IMR-90 (cell line): ENCODE data around the gene SLC31A1. TPM values are rescaled to one million over a fixed set of nuclear protein-coding genes. Genes with fewer than 3 reads are reported as not detected.

Source experiments
- ATAC-seq: fragments of 200-7000 bp; cut with Tn5 transposase; 2 replicates; pipeline ENCODE4 v1.9.1; 2020; ENCODE audit warnings: low read depth, mild to moderate bottlenecking, moderate library complexity
- BruUV-seq: library from RNA; stranded (reverse); fragments of 400-500 nt; replicated peaks from 2 replicates; lab custom pipeline; 2021; lab: Mats Ljungman, UMichigan
- CTCF ChIA-PET: fragments of 300-600 bp; formaldehyde crosslinking; extraction: SDS; loops from one replicate; lab custom pipeline; 2021; ENCODE audit warnings: antibody characterized with exemption; lab: Yijun Ruan, JAX
- POLR2A ChIA-PET: fragments of 300-600 bp; sonication (Branson Sonifier 250); formaldehyde crosslinking; loops from one replicate; lab custom pipeline; 2022; ENCODE audit warnings: antibody characterized with exemption; ENCODE audit not compliant: unreplicated experiment; lab: Charles Lee
- DNase-seq: peaks from one replicate; pipeline ENCODE4 v3.0.0; 2013
- H2AFZ ChIP-seq: replicated peaks from 2 replicates; pipeline ENCODE3; 2013; ENCODE audit warnings: low read length, mild to moderate bottlenecking; ENCODE audit not compliant: poor library complexity
- H2AK5ac ChIP-seq: 2 replicates; pipeline ENCODE4 v1.6.1; 2013; ENCODE audit warnings: low read depth, low read length, inconsistent platforms
- H2AK9ac ChIP-seq: replicated peaks from 2 replicates; pipeline ENCODE3; 2013; ENCODE audit warnings: mild to moderate bottlenecking, low read depth, low read length, moderate library complexity; ENCODE audit not compliant: poor library complexity
- H2BK120ac ChIP-seq: 2 replicates; pipeline ENCODE4 v1.6.1; 2013; ENCODE audit warnings: low read depth, low read length, inconsistent platforms
- H2BK15ac ChIP-seq: 3 replicates; pipeline ENCODE4 v1.6.1; 2013; ENCODE audit warnings: low read depth, low read length, inconsistent platforms
- H2BK20ac ChIP-seq: 2 replicates; pipeline ENCODE4 v1.6.1; 2013; ENCODE audit warnings: low read depth, mild to moderate bottlenecking, inconsistent platforms, low read length, moderate library complexity
- H2BK5ac ChIP-seq: 2 replicates; pipeline ENCODE4 v1.6.1; 2013; ENCODE audit warnings: mild to moderate bottlenecking, low read depth, low read length, inconsistent platforms; ENCODE audit not compliant: poor library complexity, severe bottlenecking
- H3K14ac ChIP-seq: replicated peaks from 2 replicates; pipeline ENCODE4 v1.6.1; 2013; ENCODE audit warnings: low read depth, low read length, inconsistent platforms
- H3K18ac ChIP-seq: 2 replicates; pipeline ENCODE4 v1.6.1; 2013; ENCODE audit warnings: low read depth, low read length, control low read depth
- H3K23ac ChIP-seq: 2 replicates; pipeline ENCODE4 v1.6.1; 2013; ENCODE audit warnings: low read depth, low read length, inconsistent platforms
- H3K27ac ChIP-seq: 2 replicates; pipeline ENCODE4 v1.5.1; 2013; ENCODE audit warnings: mild to moderate bottlenecking, control low read depth, low read length; ENCODE audit not compliant: insufficient read depth
- H3K27me3 ChIP-seq: 2 replicates; pipeline ENCODE4 v1.6.1; 2013; ENCODE audit warnings: low read length; ENCODE audit not compliant: control insufficient read depth, insufficient read depth
- H3K36me3 ChIP-seq: 2 replicates; pipeline ENCODE4 v1.6.1; 2013; ENCODE audit warnings: low read length, mixed read lengths; ENCODE audit not compliant: control insufficient read depth, insufficient read depth
- H3K4ac ChIP-seq: 2 replicates; pipeline ENCODE4 v1.6.1; 2013; ENCODE audit warnings: low read depth, low read length, inconsistent platforms
- H3K4me1 ChIP-seq: 2 replicates; pipeline ENCODE4 v1.6.1; 2013; ENCODE audit warnings: low read length, mixed read lengths; ENCODE audit not compliant: control insufficient read depth, insufficient read depth
- H3K4me2 ChIP-seq: 2 replicates; pipeline ENCODE4 v1.6.1; 2013; ENCODE audit warnings: low read depth, mild to moderate bottlenecking, control low read depth, low read length, moderate library complexity
- H3K4me3 ChIP-seq: 2 replicates; pipeline ENCODE4 v1.5.1; 2013; ENCODE audit warnings: low read depth, mild to moderate bottlenecking, control low read depth, low read length, moderate library complexity; ENCODE audit not compliant: insufficient read depth
- H3K56ac ChIP-seq: 2 replicates; pipeline ENCODE4 v1.6.1; 2013; ENCODE audit warnings: low read length, inconsistent platforms; ENCODE audit not compliant: insufficient read depth; ENCODE audit errors: extremely low read depth
- H3K79me1 ChIP-seq, 2 experiments: 2 replicates each; pipeline ENCODE4 v1.6.1; 2013; ENCODE audit warnings: low read length in 2 of 2, inconsistent platforms in 1 of 2, low read depth in 1 of 2
- H3K9ac ChIP-seq: 2 replicates; pipeline ENCODE4 v1.6.1; 2013; ENCODE audit warnings: low read depth, low read length, control low read depth
- H3K9me1 ChIP-seq: 2 replicates; pipeline ENCODE4 v1.6.1; 2013; ENCODE audit warnings: low read length, inconsistent platforms; ENCODE audit not compliant: insufficient read depth
- H3K9me3 ChIP-seq: 2 replicates; pipeline ENCODE4 v1.6.1; 2013; ENCODE audit warnings: low read length; ENCODE audit not compliant: control insufficient read depth, insufficient read depth
- H4K20me1 ChIP-seq: 2 replicates; pipeline ENCODE4 v1.6.1; 2013; ENCODE audit warnings: low read length, inconsistent platforms; ENCODE audit not compliant: insufficient read depth
- H4K5ac ChIP-seq: 2 replicates; pipeline ENCODE4 v1.6.1; 2013; ENCODE audit warnings: mild to moderate bottlenecking, low read depth, low read length, control low read depth
- H4K8ac ChIP-seq, 2 experiments: 2 replicates each; pipeline ENCODE4 v1.6.1; 2013; ENCODE audit warnings: low read depth in 2 of 2, low read length in 2 of 2, control low read depth in 1 of 2, inconsistent platforms in 1 of 2
- H4K91ac ChIP-seq: 2 replicates; pipeline ENCODE4 v1.6.1; 2013; ENCODE audit warnings: low read depth, low read length, inconsistent platforms; ENCODE audit not compliant: insufficient read depth
- BHLHE40 ChIP-seq: fragments of 150-350 bp; IDR thresholded peaks from 2 replicates; pipeline ENCODE4 v1.6.1; 2016; ENCODE audit warnings: mild to moderate bottlenecking, low read depth, low read length
- CEBPB ChIP-seq: IDR thresholded peaks from 2 replicates; pipeline ENCODE4 v1.6.1; 2012; ENCODE audit warnings: low read depth, low read length, improper control_type of control experiment
- CHD1 ChIP-seq: IDR thresholded peaks from 2 replicates; pipeline ENCODE4 v1.6.1; 2012; ENCODE audit warnings: low read depth, low read length, improper control_type of control experiment
- CTCF ChIP-seq: conservative IDR thresholded peaks from 2 replicates; pipeline ENCODE4 v1.5.1; 2012; ENCODE audit warnings: mild to moderate bottlenecking, low read depth, low read length, improper control_type of control experiment
- FOS ChIP-seq: fragments of 150-350 bp; IDR thresholded peaks from 2 replicates; pipeline ENCODE4 v1.6.1; 2016; ENCODE audit warnings: low read depth, low read length
- MAFK ChIP-seq: IDR thresholded peaks from 2 replicates; pipeline ENCODE4 v1.6.1; 2012; ENCODE audit warnings: low read depth, low read length, improper control_type of control experiment
- MAZ ChIP-seq: IDR thresholded peaks from 2 replicates; pipeline ENCODE4 v1.6.1; 2012; ENCODE audit warnings: low read depth, mild to moderate bottlenecking, low read length, improper control_type of control experiment, moderate library complexity, borderline replicate concordance
- MXI1 ChIP-seq: IDR thresholded peaks from 2 replicates; pipeline ENCODE4 v1.6.1; 2012; ENCODE audit warnings: low read depth, mild to moderate bottlenecking, low read length, moderate library complexity, borderline replicate concordance
- NFE2L2 ChIP-seq: fragments of 150-350 bp; IDR thresholded peaks from 2 replicates; pipeline ENCODE4 v1.6.1; 2016; ENCODE audit warnings: low read depth, mild to moderate bottlenecking, low read length
- POLR2A ChIP-seq: IDR thresholded peaks from 2 replicates; pipeline ENCODE4 v1.6.1; 2012; ENCODE audit warnings: mild to moderate bottlenecking, low read depth, low read length
- RAD21 ChIP-seq: IDR thresholded peaks from 2 replicates; pipeline ENCODE4 v1.6.1; 2012; ENCODE audit warnings: low read length, improper control_type of control experiment
- RCOR1 ChIP-seq: IDR thresholded peaks from 2 replicates; pipeline ENCODE4 v1.6.1; 2012; ENCODE audit warnings: mild to moderate bottlenecking, low read length, improper control_type of control experiment; ENCODE audit not compliant: insufficient replicate concordance
- RFX5 ChIP-seq: IDR thresholded peaks from 2 replicates; pipeline ENCODE4 v1.8.0; 2012; ENCODE audit warnings: low read depth, mild to moderate bottlenecking, low read length, moderate library complexity
- SMC3 ChIP-seq: fragments of 150-350 bp; IDR thresholded peaks from 2 replicates; pipeline ENCODE4 v1.6.1; 2016; ENCODE audit warnings: low read depth, mild to moderate bottlenecking, antibody characterized with exemption, low read length, moderate library complexity
- USF2 ChIP-seq: fragments of 150-350 bp; IDR thresholded peaks from 2 replicates; pipeline ENCODE4 v1.6.1; 2017; ENCODE audit warnings: mild to moderate bottlenecking, antibody characterized with exemption, low read length, low read depth
- WGBS, 2 experiments: methylation state at CpG; one replicate each; pipeline versions ENCODE4 v1.1.5 to v1.1.7; 2013; ENCODE audit warnings: missing lambda C conversion rate in 2 of 2; ENCODE audit not compliant: insufficient read length in 1 of 2; ENCODE audit errors: extremely low coverage in 2 of 2; 5-methylcytosine and 5-hydroxymethylcytosine counted together
- dilution Hi-C: fragments of 300-500 bp; cut with HindIII; formaldehyde crosslinking; loops from one replicate; pipeline ENCODE4 v1.14.3; 2018; ENCODE audit warnings: low sequenced_read_pairs; ENCODE audit not compliant: unreplicated experiment
- in situ Hi-C: fragments of 300-500 bp; cut with MboI; formaldehyde crosslinking; loops from 3 replicates; pipeline ENCODE4 v1.14.3; 2019; ENCODE audit warnings: low sequenced_read_pairs, inconsistent platforms, mixed read lengths
- intact Hi-C: fragments of 100-400 bp; cut with micrococcal nuclease; formaldehyde crosslinking; loops from 2 replicates; pipeline ENCODE4 v1.10.0; 2022
- polyA plus RNA-seq, 3 experiments: library from polyadenylated mRNA; depleted of rRNA; stranded (reverse); fragments of >200 nt; gene quantifications; 2 replicates each; pipeline ENCODE4 v1.2.3, GENCODE V29; 2012; ENCODE audit warnings: low replicate concordance in 1 of 3
- total RNA-seq: library from RNA; depleted of rRNA; stranded (reverse); fragments of >200 nt; gene quantifications from 2 replicates; pipeline ENCODE4 v1.2.3, GENCODE V29; 2012
- TF ChIP-seq, protein P1 (sequence below): fragments of 150-350 bp; IDR thresholded peaks from 2 replicates; pipeline ENCODE4 v1.6.1; 2016; ENCODE audit warnings: low read depth, mild to moderate bottlenecking, low read length, moderate library complexity, borderline replicate concordance

SLC31A1 gene
- total and polyA plus RNA-seq, 2 of the 4 experiments (the other 2 are of a cell fraction) = 17.9 to 23.3 TPM

DNA sequence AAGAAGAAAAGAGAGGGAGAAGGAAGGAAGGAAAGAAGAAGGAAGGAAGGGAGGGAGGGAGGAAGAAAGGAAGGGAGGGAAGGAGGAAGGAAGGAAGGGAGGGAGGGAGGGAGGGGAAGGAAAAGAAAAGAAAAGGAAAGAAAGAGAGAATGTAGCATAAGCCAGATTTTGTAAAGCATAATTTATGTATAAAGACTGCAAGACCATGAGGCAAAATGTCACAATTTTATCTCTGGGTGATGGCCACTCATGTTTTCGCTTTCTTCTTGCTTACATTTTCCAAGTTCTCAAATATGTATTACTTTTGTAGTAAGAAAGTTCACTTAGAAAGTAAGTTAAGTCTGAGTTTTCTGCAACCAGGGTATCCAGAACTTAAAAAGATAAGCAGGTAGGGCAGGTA, 85.2 kb downstream of the SLC31A1 start:
- intact Hi-C loops (no loop called here), in situ Hi-C loops (loop anchor here (10.0 kb wide), 1 partner anchor 348 kb away; no protein-coding TSS in a partner anchor), dilution Hi-C loops (no loop called here)
- CTCF ChIA-PET = no interaction called here
- H3K9me1 ChIP-seq = no peaks in the 10 kb centered on the region
- ATAC-seq (no peak), DNase-seq (no peak)
- H3K56ac ChIP-seq = no peak overlapping the region
- H3K4me1 ChIP-seq = no peaks in the 10 kb centered on the region
- H3K4ac ChIP-seq = no peak overlapping the region
- WGBS, 2 experiments = no CpG with 5 or more reads among the region's 1 CpG
- H3K4me2 ChIP-seq = no peak overlapping the region
- no peak overlapping the region for H3K4me3 ChIP-seq
- H3K36me3 ChIP-seq = no peaks in the 10 kb centered on the region
- no peak overlapping the region for H2BK15ac ChIP-seq
- POLR2A ChIA-PET = no interaction called here
- no peak overlapping the region for H3K18ac ChIP-seq
- BruUV-seq = no TSS peak
- no peak overlapping the region for H4K5ac ChIP-seq
- no peaks in the 10 kb centered on the region for H4K20me1 ChIP-seq
- no peak overlapping the region for H4K8ac ChIP-seq
- H4K91ac ChIP-seq = no peak overlapping the region
- no peaks in the 10 kb centered on the region for H3K79me1 ChIP-seq
- no peak overlapping the region for H2AFZ ChIP-seq
- H3K9me3 ChIP-seq = no peaks in the 10 kb centered on the region
- no peak overlapping the region for H3K9ac ChIP-seq
- H3K14ac ChIP-seq = no peak overlapping the region
- peaks cover 21% of the 10 kb centered on the region for H3K27me3 ChIP-seq
- no peak overlapping the region for H3K27ac ChIP-seq
- H2BK120ac ChIP-seq = no peak overlapping the region
- no peak overlapping the region for H2AK5ac ChIP-seq
- no peak overlapping the region for H2BK20ac ChIP-seq
- H2AK9ac ChIP-seq = no peak overlapping the region
- H3K23ac ChIP-seq = no peak overlapping the region
- TF ChIP-seq FOS = no peak
- TF ChIP-seq RAD21 = no peak
- no peak for TF ChIP-seq CEBPB
- TF ChIP-seq POLR2A = no peak
- TF ChIP-seq MAFK = no peak
- no peak for TF ChIP-seq CTCF
- TF ChIP-seq, protein P1, sequence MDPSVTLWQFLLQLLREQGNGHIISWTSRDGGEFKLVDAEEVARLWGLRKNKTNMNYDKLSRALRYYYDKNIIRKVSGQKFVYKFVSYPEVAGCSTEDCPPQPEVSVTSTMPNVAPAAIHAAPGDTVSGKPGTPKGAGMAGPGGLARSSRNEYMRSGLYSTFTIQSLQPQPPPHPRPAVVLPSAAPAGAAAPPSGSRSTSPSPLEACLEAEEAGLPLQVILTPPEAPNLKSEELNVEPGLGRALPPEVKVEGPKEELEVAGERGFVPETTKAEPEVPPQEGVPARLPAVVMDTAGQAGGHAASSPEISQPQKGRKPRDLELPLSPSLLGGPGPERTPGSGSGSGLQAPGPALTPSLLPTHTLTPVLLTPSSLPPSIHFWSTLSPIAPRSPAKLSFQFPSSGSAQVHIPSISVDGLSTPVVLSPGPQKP = no peak
- TF ChIP-seq CHD1 = no peak
- no peak for TF ChIP-seq MXI1
- TF ChIP-seq SMC3 = no peak
- TF ChIP-seq USF2 = no peak
- no peak for TF ChIP-seq BHLHE40
- TF ChIP-seq RFX5 = no peak
- TF ChIP-seq RCOR1 = no peak
- no peak for TF ChIP-seq MAZ
- TF ChIP-seq NFE2L2 = no peak
- H2BK5ac ChIP-seq = no peak overlapping the region
